GM18867 (cell line): ENCODE data around the gene SKI.

ENCODE experiments used
- ATAC-seq: cut with Tn5 transposase; IDR thresholded peaks from one replicate; pipeline ENCODE4 v1.9.1; 2021; ENCODE audit warnings: mild to moderate bottlenecking, moderate library complexity; ENCODE audit not compliant: unreplicated experiment

SKI gene

DNA sequence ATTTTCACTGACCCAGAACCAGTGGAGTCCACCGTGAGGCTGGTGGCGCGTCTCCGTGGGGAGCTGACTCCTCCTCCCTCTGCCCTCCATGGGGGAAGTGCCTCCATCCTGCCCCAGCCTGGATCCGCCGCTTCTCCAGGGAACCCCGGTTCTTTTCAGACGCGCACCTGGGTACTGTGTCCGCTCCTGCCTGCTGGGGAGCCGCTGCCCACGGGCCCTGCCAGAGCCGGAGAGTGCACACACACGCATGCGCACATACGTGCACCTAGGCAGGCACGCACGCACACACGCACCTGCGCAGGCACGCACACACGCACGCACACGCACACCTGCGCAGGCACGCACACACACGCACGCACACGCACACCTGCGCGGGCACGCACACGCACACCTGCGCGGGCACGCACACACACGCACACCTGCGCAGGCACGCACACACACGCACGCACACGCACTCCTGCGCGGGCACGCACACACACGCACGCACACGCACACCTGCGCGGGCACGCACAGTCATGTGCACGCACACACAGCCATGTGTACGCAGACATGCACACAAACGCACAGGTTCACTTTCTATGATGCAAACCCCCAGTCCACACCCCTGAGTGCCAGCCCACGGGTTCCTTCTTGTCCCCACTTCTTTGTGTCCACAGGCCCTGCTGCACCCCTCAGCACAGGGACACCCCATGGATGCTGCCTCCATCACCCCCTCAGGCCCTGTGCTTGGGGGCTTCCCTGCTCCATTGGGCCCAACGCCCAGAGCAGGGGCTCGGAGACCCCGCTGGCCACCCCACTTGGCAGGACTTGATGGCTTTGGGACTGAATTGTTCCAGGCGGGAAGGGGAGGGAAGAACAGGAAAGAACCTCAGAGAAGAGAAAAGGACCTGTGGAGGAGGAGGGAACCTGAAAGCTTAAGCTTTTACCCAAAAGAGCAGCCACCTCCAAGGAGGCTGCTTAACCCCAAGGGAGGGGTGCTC is 120.5 kb downstream of the SKI start:
- ATAC-seq = no peak

- ATAC-seq = no peak
Measured at GRCh38 chr1:2349806-2350205, 121.7 kb downstream of the SKI start.

DNA sequence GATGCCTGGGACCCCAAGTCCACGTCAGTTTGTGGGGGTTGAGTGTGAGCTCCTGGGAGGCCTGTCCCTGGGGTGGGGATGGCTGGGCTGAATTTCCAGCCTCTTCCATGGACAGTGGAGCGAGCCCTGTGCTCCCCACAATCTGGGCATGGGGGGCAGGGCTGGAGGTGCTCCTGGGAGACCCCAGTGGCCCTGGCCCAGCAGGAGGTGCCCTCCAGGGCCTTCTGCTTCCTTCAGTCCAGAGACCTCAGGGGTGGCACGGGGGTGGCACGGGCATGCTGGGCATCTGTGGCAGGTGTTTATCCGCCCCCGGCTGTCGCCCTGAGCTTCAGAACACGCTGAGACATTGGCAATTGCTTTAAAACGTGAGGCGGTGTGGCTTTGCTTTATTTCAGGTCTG is 122.4 kb downstream of the SKI start:
- ATAC-seq = no peak

DNA sequence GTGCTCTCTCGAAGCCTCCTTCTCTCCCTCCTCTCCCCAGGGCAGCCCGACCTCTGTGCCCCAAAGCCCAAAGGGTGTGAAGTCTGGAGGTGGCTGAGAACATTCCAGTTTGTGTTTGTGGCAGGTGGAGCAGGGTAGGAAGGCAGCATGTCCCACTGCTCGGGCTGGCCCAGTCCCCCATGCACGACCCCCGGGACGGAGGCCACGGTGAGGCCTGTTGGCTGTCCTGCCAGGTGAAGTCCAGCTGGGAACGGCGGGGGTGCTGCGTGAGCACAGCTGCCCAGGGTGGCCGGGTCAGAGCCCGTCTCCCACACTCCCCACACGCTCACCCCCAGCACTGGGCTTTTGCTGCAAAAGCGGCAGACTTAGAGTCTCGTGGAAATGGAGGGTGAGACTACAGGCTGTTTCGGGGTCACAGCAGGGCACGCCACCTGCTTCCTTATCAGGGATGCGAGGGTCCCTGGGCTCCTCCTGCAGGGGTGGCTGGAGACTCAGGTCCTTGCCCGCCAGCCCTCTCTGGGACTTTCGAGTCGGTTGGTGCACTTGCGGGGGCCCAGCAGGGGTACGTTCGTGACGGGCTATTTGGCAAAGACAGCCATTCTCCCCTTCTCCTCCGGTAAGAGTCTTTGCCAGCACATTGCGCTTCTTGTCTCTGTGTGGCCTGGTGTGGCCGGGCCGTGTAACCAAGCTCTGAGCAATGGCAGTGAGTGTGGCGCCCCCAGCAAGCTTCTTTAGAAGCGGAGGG is 123.0 kb downstream of the SKI start:
- ATAC-seq = no peak

GRCh38 chr1:2351723-2352122 is 123.6 kb downstream of the SKI start:
- ATAC-seq = no peak

GRCh38 chr1:2352341-2352896 is 124.3 kb downstream of the SKI start:
- ATAC-seq = no peak

GRCh38 chr1:2352897-2353550 is 124.9 kb downstream of the SKI start:
- no peak for ATAC-seq

- no peak for ATAC-seq
Measured at GRCh38 chr1:2353551-2354438, 125.7 kb downstream of the SKI start.

GRCh38 chr1:2354511-2355372 is 126.6 kb downstream of the SKI start:
- no peak for ATAC-seq

DNA sequence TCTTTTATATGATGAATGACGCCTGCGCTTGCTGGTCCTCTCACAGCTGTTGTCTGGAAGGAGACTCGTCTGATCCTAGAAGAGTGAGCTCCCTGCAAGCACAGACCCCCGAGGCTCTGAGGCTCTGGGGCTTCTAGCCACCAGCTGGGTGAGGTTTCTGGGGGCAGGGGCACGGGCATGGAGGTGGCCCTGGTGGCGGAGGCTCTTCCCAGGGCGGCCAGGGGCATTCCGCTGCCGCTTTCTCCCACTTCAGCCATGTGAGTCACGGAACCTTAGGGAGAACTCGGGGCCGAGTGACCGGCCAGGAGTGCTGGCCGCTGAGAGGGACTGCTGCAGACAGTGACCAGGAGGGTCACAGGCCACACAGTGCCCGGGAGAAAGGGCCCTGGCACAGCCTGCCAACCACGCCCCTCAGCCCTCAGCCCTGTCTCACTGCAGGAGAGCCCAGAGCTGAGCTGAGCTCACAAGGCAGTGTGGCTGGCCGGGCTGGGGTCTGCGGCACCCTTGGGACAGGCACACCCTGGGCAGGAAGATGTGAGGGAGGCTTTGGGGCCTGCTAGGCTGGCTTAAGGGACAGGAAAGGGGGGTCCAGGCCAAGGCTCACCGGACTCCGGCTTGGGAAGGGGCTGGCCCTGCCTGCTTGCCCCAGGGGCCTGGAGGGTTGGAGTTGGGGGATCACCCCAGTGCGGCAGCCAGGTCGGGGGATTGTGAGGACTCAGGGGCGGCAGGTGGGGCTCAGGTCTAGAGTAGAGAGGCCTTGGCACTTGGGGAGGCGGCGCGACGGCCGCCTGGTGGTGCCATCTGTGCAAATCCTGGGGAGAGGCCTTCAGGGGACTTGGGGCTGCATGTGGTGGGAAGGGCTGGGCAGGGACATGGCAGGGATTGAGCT is 127.5 kb downstream of the SKI start:
- no peak for ATAC-seq

GRCh38 chr1:2356401-2356800 is 128.3 kb downstream of the SKI start:
- ATAC-seq = no peak

- no peak for ATAC-seq
Measured at GRCh38 chr1:2356911-2357845, 129.1 kb downstream of the SKI start.

- no peak for ATAC-seq
Measured at GRCh38 chr1:2358072-2358471, 130.0 kb downstream of the SKI start.

DNA sequence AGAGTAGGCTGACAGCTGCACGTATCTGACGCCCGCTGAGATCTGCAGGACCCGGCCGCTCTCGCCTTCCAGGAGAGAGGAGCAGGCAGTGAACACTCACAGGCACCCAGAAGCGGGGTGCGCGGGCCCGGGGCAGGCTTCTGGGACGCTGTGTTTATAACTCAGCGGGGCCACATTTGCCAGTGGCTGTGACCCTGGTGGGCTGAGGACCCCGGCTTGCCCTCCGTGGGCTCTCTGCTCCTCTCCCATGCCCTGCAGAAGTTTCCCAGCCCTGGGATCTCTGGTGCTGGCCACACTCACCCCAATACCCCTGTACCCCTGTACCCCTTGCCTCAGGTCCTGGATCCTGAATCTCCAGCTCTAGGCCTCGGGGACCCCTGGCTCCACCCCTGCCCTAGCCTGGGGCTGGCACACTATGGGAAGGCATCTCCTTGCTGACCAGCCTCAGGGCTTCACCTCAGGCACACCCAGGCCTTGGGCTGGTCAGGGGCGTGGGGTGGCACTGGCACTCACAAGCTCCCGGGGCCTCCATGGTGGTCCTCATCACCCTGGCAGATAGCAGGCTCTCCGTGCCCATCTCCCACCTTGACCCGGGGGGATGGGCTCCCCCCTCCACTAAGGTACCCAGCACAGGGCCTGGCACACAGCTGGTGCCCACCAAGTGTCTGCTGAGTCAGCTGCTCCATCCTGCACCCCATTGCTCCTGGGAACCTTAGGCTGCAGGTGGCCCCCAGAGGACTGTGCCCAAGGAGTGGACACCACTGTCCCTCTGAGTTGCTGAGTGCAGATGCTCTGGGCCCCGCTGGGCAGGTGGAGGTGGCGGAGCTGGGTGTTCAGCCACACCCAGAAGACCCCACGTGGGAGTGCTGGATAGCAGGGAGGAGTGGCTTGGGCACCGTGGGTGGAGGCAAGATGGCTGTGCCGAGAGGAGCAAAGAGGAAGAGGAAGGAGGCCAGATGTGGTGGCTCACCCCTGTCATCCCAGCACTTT is 130.8 kb downstream of the SKI start:
- ATAC-seq = no peak
